ENCODE data around the gene DNAI1. TPM values are rescaled to one million over a fixed set of nuclear protein-coding genes. Genes with fewer than 3 reads are reported as not detected.

Gene DNAI1
- polyA plus RNA-seq, 1 of the 3 experiments (the other 2 are of a cell fraction), result 0.46 TPM

- CTCF ChIA-PET, result interaction anchor here (0.6 to 18.0 kb wide), 67 partner anchors 8 to 269 kb away, joined by 3 to 507 read pairs (median 6); partner anchors contain the start of genes CNTFR, DCTN3, DNAI1 and ENHO
- H3K9me3 ChIP-seq, result no peaks in the 10 kb centered on the region
- TF ChIP-seq ELF1 (IDR thresholded peaks at IDR 0.05), result no peak
- TF ChIP-seq, protein P1, sequence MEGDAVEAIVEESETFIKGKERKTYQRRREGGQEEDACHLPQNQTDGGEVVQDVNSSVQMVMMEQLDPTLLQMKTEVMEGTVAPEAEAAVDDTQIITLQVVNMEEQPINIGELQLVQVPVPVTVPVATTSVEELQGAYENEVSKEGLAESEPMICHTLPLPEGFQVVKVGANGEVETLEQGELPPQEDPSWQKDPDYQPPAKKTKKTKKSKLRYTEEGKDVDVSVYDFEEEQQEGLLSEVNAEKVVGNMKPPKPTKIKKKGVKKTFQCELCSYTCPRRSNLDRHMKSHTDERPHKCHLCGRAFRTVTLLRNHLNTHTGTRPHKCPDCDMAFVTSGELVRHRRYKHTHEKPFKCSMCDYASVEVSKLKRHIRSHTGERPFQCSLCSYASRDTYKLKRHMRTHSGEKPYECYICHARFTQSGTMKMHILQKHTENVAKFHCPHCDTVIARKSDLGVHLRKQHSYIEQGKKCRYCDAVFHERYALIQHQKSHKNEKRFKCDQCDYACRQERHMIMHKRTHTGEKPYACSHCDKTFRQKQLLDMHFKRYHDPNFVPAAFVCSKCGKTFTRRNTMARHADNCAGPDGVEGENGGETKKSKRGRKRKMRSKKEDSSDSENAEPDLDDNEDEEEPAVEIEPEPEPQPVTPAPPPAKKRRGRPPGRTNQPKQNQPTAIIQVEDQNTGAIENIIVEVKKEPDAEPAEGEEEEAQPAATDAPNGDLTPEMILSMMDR (IDR thresholded peaks at IDR 0.05), result peak; percentile 79
- peak; percentile 81 for TF ChIP-seq SMC3 (IDR thresholded peaks at IDR 0.05; ENCODE audit: low read depth, low read length)
- no peak for TF ChIP-seq TCF12 (IDR thresholded peaks at IDR 0.05)
- TF ChIP-seq RAD21 (IDR thresholded peaks at IDR 0.05; ENCODE audit: low read length), result peak; percentile 67
- no peaks in the 10 kb centered on the region for H3K36me3 ChIP-seq (replicated peaks in 1 of 2; ENCODE audit: control insufficient read depth in 1 of 2, insufficient read depth in 2 of 2, low read length in 1 of 2)
- no peaks in the 10 kb centered on the region for H3K9me2 ChIP-seq
- no peak overlapping the region for H3K4me2 ChIP-seq
- peaks cover 0 to 37% of the 10 kb centered on the region in 2 experiments; a peak in 1 of 4 replicates for H3K4me1 ChIP-seq (ENCODE audit: control insufficient read depth in 1 of 2, insufficient read depth in 2 of 2, low read depth in 1 of 2, low read length in 1 of 2)
- POLR2A ChIA-PET, result no interaction called here
- peak; percentile 65 for DNase-seq
- peak overlapping the region in 1 of 2 experiments; percentile 40; a peak in 1 of 4 replicates for H3K4me3 ChIP-seq (ENCODE audit: low read depth in 2 of 2, low read length in 1 of 2)
- H2AFZ ChIP-seq (ENCODE audit: low read depth), result no peak overlapping the region
- no peaks in the 10 kb centered on the region for H4K20me1 ChIP-seq (ENCODE audit: insufficient read depth)
- H3K9ac ChIP-seq, result no peak overlapping the region
- peaks cover 5% of the 10 kb centered on the region; the same call in 1 of the 2 replicates for H3K27me3 ChIP-seq (ENCODE audit: insufficient read depth)
- H3K27ac ChIP-seq (ENCODE audit: low read depth in 2 of 2, low read length in 1 of 2), result peak overlapping the region in 1 of 2 experiments; percentile 74; a peak in 2 of 4 replicates
- H3F3A ChIP-seq (replicated peaks; ENCODE audit: insufficient read depth), result no peaks in the 10 kb centered on the region
- H3K79me2 ChIP-seq (ENCODE audit: insufficient read depth), result no peaks in the 10 kb centered on the region
- WGBS (ENCODE audit: low lambda C conversion rate), result 50% methylated on average over 14 of the region's 16 CpGs
These were observed 88.5 kb downstream of the DNAI1 start for GRCh38 chr9:34546834-34547827.

DNA sequence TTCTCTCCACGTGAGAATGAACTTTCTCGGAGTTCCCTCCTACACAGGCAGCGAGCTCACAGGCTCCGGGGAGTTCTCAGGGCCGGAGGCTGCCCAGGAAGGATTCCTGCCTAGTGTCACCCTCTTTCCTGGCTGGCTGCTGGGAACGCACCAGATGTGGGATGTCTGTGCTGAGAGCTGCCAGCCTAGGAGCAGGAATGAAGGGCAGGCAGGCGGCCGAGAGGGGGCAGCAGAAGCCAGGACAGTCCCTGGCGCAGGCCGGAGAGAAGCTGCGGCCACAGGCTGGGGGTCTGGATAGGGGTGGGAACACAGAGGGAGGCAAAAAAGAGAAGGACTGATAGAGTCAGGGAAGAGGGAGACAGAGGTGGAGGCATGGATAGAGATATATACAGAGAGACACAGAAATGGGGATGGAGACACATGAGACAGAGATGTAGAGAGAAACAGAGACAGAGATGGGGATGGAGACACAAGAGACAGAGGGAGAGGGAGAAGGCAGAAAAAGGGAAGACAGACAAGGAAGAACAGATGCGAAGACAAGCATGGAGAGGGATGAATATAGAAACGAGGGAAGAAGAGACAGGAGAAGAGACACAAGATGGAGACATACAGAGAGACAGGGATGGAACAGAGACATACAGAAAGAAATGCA is 89.5 kb downstream of the DNAI1 start:
- ChIA-PET CTCF (interaction anchor here (0.5 to 18.0 kb wide), 65 partner anchors 10 to 368 kb away, joined by 3 to 507 read pairs (median 6); partner anchors contain the start of genes CNTFR, DCTN3, DNAI1 and ENHO), POLR2A (interaction anchor here (0.6 to 0.7 kb wide), 2 partner anchors 22 to 59 kb away, joined by 3 read pairs; no protein-coding TSS in a partner anchor)
- H3F3A ChIP-seq (replicated peaks; ENCODE audit: insufficient read depth), result no peaks in the 10 kb centered on the region

More for the DNA sequence above, 89.5 kb downstream of the DNAI1 start:
- Histone ChIP-seq H3K79me2 (ENCODE audit: insufficient read depth) (no peaks in the 10 kb centered on the region), H3K27me3 (ENCODE audit: insufficient read depth) (peaks cover 5% of the 10 kb centered on the region; the same call in 1 of the 2 replicates), H3K27ac (ENCODE audit: low read depth in 2 of 2, low read length in 1 of 2) (peak overlapping the region in 1 of 2 experiments; percentile 74; a peak in 2 of 4 replicates), H2AFZ (ENCODE audit: low read depth) (no peak overlapping the region), H3K4me2 (no peak overlapping the region), H3K4me3 (ENCODE audit: low read depth in 2 of 2, low read length in 1 of 2) (no peak overlapping the region; a peak in 1 of 4 replicates), H3K4me1 (ENCODE audit: control insufficient read depth in 1 of 2, insufficient read depth in 2 of 2, low read depth in 1 of 2, low read length in 1 of 2) (peaks cover 0 to 43% of the 10 kb centered on the region in 2 experiments; a peak in 1 of 4 replicates), H3K36me3 (replicated peaks in 1 of 2; ENCODE audit: control insufficient read depth in 1 of 2, insufficient read depth in 2 of 2, low read length in 1 of 2) (no peaks in the 10 kb centered on the region), H4K20me1 (ENCODE audit: insufficient read depth) (no peaks in the 10 kb centered on the region), H3K9ac (no peak overlapping the region), H3K9me2 (no peaks in the 10 kb centered on the region), H3K9me3 (no peaks in the 10 kb centered on the region)
- 2% methylated on average over 9 of the region's 13 CpGs for WGBS (ENCODE audit: low lambda C conversion rate)
- TF ChIP-seq JUND (IDR thresholded peaks at IDR 0.05), result no peak
- TF ChIP-seq ELF1 (IDR thresholded peaks at IDR 0.05), result no peak
- no peak for TF ChIP-seq TAF1 (IDR thresholded peaks at IDR 0.05; ENCODE audit: borderline replicate concordance, low read depth, low read length)
- TF ChIP-seq RCOR1 (IDR thresholded peaks at IDR 0.05; ENCODE audit: low read length), result 0 out of 2 replicates have a peak, but pooled peaks have one; percentile 48
- TF ChIP-seq, protein P1 (IDR thresholded peaks at IDR 0.05), result peak; percentile 93
- TF ChIP-seq CHD2 (IDR thresholded peaks at IDR 0.05; ENCODE audit: low read length, partially characterized antibody), result peak; percentile 55
- peak; percentile 58; the same call in 1 of the 2 replicates for TF ChIP-seq MXI1 (IDR thresholded peaks at IDR 0.05; ENCODE audit: low read depth, low read length)
- TF ChIP-seq POLR2AphosphoS5 (IDR thresholded peaks at IDR 0.05; ENCODE audit: low read depth, low read length), result no peak
- TF ChIP-seq SMC3 (IDR thresholded peaks at IDR 0.05; ENCODE audit: low read depth, low read length), result peak; percentile 99
- TF ChIP-seq RAD21 (IDR thresholded peaks at IDR 0.05; ENCODE audit: low read length), result peak; percentile 99
- TF ChIP-seq EP300 (IDR thresholded peaks at IDR 0.05; ENCODE audit: borderline replicate concordance in 1 of 2, low read depth in 1 of 2, low read length in 1 of 2), result no peak
- TF ChIP-seq, protein P2, sequence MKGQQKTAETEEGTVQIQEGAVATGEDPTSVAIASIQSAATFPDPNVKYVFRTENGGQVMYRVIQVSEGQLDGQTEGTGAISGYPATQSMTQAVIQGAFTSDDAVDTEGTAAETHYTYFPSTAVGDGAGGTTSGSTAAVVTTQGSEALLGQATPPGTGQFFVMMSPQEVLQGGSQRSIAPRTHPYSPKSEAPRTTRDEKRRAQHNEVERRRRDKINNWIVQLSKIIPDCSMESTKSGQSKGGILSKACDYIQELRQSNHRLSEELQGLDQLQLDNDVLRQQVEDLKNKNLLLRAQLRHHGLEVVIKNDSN (IDR thresholded peaks at IDR 0.05; ENCODE audit: borderline replicate concordance, low read depth), result no peak
- DNase-seq, result peak; percentile 93
